Liver (tissue), 10 donors: Measurements from ENCODE around the gene MKRN2. TPM values are rescaled to one million over a fixed set of nuclear protein-coding genes. Genes with fewer than 3 reads are reported as not detected.
A peak's percentile ranks its signal among the peaks of the same experiment; 100 is the strongest.
"Not testable (repeated sequence)": the region's sequence is repeated elsewhere in the genome, so short reads cannot be mapped to it uniquely, and the experiment has no call there.

Source experiments
- DNase-seq: peaks from one replicate; pipeline ENCODE4 v3.0.0-alpha.2; 2017; ENCODE audit warnings: low spot score
- H3K27ac ChIP-seq, 2 donors: one replicate each; pipeline ENCODE4 v1.7.0; 2013; ENCODE audit warnings: inconsistent platforms in 2 of 2, low read length in 2 of 2, control low read depth in 1 of 2, low read depth in 1 of 2, mild to moderate bottlenecking in 1 of 2
- H3K27me3 ChIP-seq, 4 donors: one replicate each; pipeline versions ENCODE4 v1.6.1 to v1.7.0; 2013; ENCODE audit warnings: low read length in 3 of 4, inconsistent platforms in 1 of 4, mild to moderate bottlenecking in 1 of 4, moderate library complexity in 1 of 4; ENCODE audit not compliant: control insufficient read depth in 4 of 4, insufficient read depth in 4 of 4
- H3K36me3 ChIP-seq, 4 donors: one replicate each; pipeline versions ENCODE4 v1.6.1 to v1.7.0; 2013; ENCODE audit warnings: low read length in 3 of 4, mild to moderate bottlenecking in 3 of 4, low read depth in 1 of 4, moderate library complexity in 1 of 4; ENCODE audit not compliant: control insufficient read depth in 4 of 4, insufficient read depth in 3 of 4
- H3K4me1 ChIP-seq, 4 donors: one replicate each; pipeline versions ENCODE4 v1.6.1 to v1.7.0; 2013; ENCODE audit warnings: low read length in 3 of 4, mild to moderate bottlenecking in 3 of 4, moderate library complexity in 1 of 4; ENCODE audit not compliant: control insufficient read depth in 4 of 4, insufficient read depth in 4 of 4
- H3K4me3 ChIP-seq, 3 donors: one replicate each; pipeline versions ENCODE4 v1.6.1 to v1.7.0; 2013; ENCODE audit warnings: low read length in 3 of 3, control low read depth in 1 of 3, low read depth in 1 of 3, mild to moderate bottlenecking in 1 of 3
- H3K9ac ChIP-seq, 2 donors: one replicate each; pipeline ENCODE4 v1.7.0; 2013; ENCODE audit warnings: low read length in 2 of 2, mild to moderate bottlenecking in 2 of 2, moderate library complexity in 2 of 2, control low read depth in 1 of 2, low read depth in 1 of 2
- H3K9me3 ChIP-seq, 4 donors: one replicate each; pipeline versions ENCODE4 v1.6.1 to v1.7.0; 2013; ENCODE audit warnings: low read length in 3 of 4; ENCODE audit not compliant: control insufficient read depth in 4 of 4
- MAX ChIP-seq: IDR thresholded peaks from 2 replicates; pipeline ENCODE4 v1.6.1; 2016; ENCODE audit warnings: antibody characterized with exemption
- REST ChIP-seq: IDR thresholded peaks from 2 replicates; pipeline ENCODE4 v1.6.1; 2016; ENCODE audit warnings: antibody characterized with exemption, mild to moderate bottlenecking
- SP1 ChIP-seq: IDR thresholded peaks from 2 replicates; pipeline ENCODE4 v1.6.1; 2018; ENCODE audit warnings: antibody characterized with exemption, mild to moderate bottlenecking
- YY1 ChIP-seq: IDR thresholded peaks from 2 replicates; pipeline ENCODE4 v1.6.1; 2016; ENCODE audit warnings: antibody characterized with exemption, mild to moderate bottlenecking
- WGBS: extraction: QIAGEN DNeasy Blood & Tissue Kit; methylation state at CpG from one replicate; pipeline ENCODE4 v1.1.7; 2013; 5-methylcytosine and 5-hydroxymethylcytosine counted together
- polyA plus RNA-seq, 2 donors: library from polyadenylated mRNA; stranded (reverse) in 1 of 2; unstranded in 1 of 2; fragments of 200-250 nt in 1 of 2; fragments of >200 nt in 1 of 2; fragmentation: Nextera tagmentation in 1 of 2; extraction: Ambion mirVana in 1 of 2; gene quantifications; one replicate each; pipeline versions ENCODE4 v1.2.1 to v1.2.3, GENCODE V29; 2013 to 2015
- small RNA-seq: library from RNA; depleted of rRNA; stranded (forward); fragments of <200 nt; gene quantifications from one replicate; pipeline ENCODE3, GENCODE V24; 2014
- total RNA-seq, 2 donors: library from RNA; depleted of rRNA; stranded (reverse); fragments of >200 nt; gene quantifications; one replicate each; pipeline ENCODE4 v1.2.3, GENCODE V29; 2014
- donor health status: healthy.
- donor health status: healthy.
- donor health status: healthy.
- donor health status: healthy.
- donor health status: healthy.

The MKRN2 gene
- total and polyA plus RNA-seq, 4 donors = 6.1 to 17.3 (median 11.7) TPM

GRCh38 chr3:12630843-12631242 lies 74.0 kb downstream of the MKRN2 start:
- not testable (repeated sequence) for H3K9ac ChIP-seq, H3K9me3 ChIP-seq, H3K36me3 ChIP-seq, H3K4me3 ChIP-seq, DNase-seq, H3K27me3 ChIP-seq
- Histone ChIP-seq H3K4me1 (peaks cover 6 to 31% (median 16%) of the 10 kb centered on the region in 4 donors), H3K27ac (peak overlapping the region in 1 of 2 donors; percentile 14)
- WGBS = 98% methylated on average over 7 of the region's 7 CpGs

GRCh38 chr3:12632523-12632922 lies 75.6 kb downstream of the MKRN2 start:
- 96% methylated on average over 2 of the region's 2 CpGs for WGBS
- Histone ChIP-seq H3K4me1 (peaks cover 6 to 30% (median 14%) of the 10 kb centered on the region in 4 donors), H3K9me3 (no peaks in the 10 kb centered on the region), H3K9ac (no peak overlapping the region), H3K27me3 (no peaks in the 10 kb centered on the region), H3K27ac (no peak overlapping the region), H3K36me3 (peaks cover 0 to 3% (median 0%) of the 10 kb centered on the region in 4 donors), H3K4me3 (no peak overlapping the region)
- no peak for TF ChIP-seq REST
- TF ChIP-seq SP1 = no peak
- DNase-seq = no peak

GRCh38 chr3:12633108-12633507 lies 76.2 kb downstream of the MKRN2 start:
- no peak overlapping the region for H3K9ac ChIP-seq
- no peak overlapping the region for H3K27ac ChIP-seq
- H3K4me1 ChIP-seq = peaks cover 8 to 29% (median 13%) of the 10 kb centered on the region in 4 donors
- WGBS = 89% methylated on average over 4 of the region's 4 CpGs
- DNase-seq = no peak
- TF ChIP-seq REST = no peak
- no peak for TF ChIP-seq MAX
- TF ChIP-seq YY1 = no peak
- TF ChIP-seq SP1 = no peak
- no peaks in the 10 kb centered on the region for H3K9me3 ChIP-seq
- peaks cover 0 to 3% (median 0%) of the 10 kb centered on the region in 4 donors for H3K36me3 ChIP-seq
- H3K27me3 ChIP-seq = no peaks in the 10 kb centered on the region
- no peak overlapping the region for H3K4me3 ChIP-seq

Small RNAs within 50 kb of the gene (small RNA-seq; reads per million reads assigned to genes)
- gene RF00017 (not detected), gene RNA5SP123 (not detected), gene RNU6-377P (not detected)

Other genes with a start within 250 kb of the MKRN2 start
- gene TSEN2, start 72.6 kb upstream of the MKRN2 start, total RNA-seq = 10 to 100 TPM in 1 of 2 donors, 1 to 10 TPM in 1; 5.6 to 14.1 TPM
- gene TSEN2, start 72.6 kb upstream of the MKRN2 start, polyA plus RNA-seq = 1 to 10 TPM; 4.1 to 8.1 TPM
- gene MKRN2OS, start 11.6 kb upstream of the MKRN2 start, total RNA-seq = under 1 TPM; 0.17 to 0.42 TPM
- gene MKRN2OS, start 11.6 kb upstream of the MKRN2 start, polyA plus RNA-seq = under 1 TPM; 0.06 to 0.17 TPM
- 10 to 100 TPM; 74.2 to 92.3 TPM for gene RAF1, start 107.0 kb downstream of the MKRN2 start, total RNA-seq
- 10 to 100 TPM; 44.3 to 52.3 TPM for gene RAF1, start 107.0 kb downstream of the MKRN2 start, polyA plus RNA-seq
- under 1 TPM in 1 of 2 donors, not detected in 1; 0.79 TPM for gene TMEM40, start 202.2 kb downstream of the MKRN2 start, total RNA-seq
- gene TMEM40, start 202.2 kb downstream of the MKRN2 start, polyA plus RNA-seq = under 1 TPM in 1 of 2 donors, not detected in 1; 0.57 TPM
- gene CAND2, start 239.6 kb downstream of the MKRN2 start, total RNA-seq = 1 to 10 TPM in 1 of 2 donors, under 1 TPM in 1; 0.84 to 1.0 TPM
- 1 to 10 TPM in 1 of 2 donors, under 1 TPM in 1; 0.38 to 1.6 TPM for gene CAND2, start 239.6 kb downstream of the MKRN2 start, polyA plus RNA-seq